Ecto neural progenitor cell (in vitro differentiated cells): ENCODE measurements around the gene EFCAB11.
"Not testable (repeated sequence)": the region's sequence is repeated elsewhere in the genome, so short reads cannot be mapped to it uniquely, and the experiment has no call there.

Experiments used
- DNase-seq: peaks from one replicate; pipeline ENCODE4 v3.0.0-alpha.2; 2018; ENCODE audit warnings: low spot score

EFCAB11 gene

DNA sequence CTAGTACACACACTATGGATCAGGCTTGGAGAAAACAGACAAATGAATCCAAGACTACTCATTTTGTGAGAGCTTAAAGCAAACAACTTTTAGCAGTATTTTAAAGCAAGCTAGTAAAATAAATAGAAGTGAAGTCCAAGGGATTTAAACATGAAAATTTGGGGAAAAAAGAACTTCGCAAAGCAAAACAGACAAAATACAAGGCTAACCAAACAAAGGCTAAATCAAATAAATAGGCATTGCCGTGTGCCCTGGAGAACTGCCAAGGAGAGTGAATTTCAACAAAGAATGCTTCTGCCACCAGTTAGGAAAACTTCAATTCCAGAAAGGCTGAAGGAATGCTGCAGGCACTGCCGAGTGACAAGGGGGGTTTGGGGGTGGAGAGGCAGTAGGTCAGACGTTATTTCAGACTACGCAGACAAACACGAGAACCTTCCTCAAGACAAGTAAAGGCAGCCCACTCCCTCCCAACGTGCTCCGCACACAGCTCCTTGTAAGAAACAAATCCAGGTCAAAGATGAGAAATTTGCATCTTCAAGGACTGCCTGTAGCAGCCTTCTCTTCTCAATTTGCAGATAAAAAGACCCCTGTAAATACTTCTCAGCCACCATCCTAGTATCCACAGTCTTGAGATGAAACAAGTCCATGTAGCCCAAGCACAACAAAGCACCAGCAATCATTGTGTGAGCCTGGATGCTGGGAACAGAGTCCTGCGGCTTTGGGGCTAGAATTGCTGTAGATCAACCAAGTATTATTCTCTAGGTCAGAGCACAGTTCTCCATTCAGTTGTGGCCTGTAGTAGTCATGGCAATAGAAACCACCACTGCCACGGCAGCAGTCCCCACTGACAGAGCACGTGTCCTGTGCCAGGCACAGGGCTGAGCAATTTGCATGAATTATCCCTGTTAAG is 43.3 kb downstream of the EFCAB11 start:
- no peak for DNase-seq

DNA sequence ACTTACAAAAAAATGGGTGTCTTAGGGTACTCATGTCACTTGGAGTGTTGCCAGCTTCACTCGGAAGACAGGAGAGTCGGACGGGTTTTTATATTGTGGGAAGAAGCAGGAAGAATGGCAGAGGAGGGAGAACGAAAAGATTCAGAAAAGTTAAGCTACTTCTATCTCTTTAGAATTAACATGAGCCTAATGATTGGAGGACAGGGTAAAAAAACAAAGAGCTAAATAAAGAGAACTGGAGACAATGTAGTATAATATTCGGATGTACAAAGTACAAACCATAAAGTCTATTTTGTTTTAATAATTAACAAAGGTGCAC is 43.9 kb downstream of the EFCAB11 start:
- no peak for DNase-seq

DNA sequence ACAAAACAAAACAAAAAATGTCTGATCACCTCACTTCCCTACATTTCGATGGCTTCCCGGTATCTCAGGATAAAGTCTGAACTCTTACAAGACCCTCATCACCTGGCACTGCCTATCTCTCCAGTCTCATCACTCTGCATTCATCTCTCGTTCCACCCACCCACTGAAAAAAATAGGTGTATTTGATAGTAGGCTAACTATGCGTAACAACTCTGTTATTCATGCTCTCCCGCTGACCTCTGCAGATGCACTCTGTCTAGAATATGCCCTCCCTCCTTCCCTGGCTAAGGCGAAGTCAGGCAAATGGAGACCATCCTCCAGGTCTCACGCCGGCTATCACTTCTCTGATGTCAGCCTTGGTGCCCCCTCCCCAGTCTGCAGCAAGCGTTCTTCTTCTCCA is 44.9 kb downstream of the EFCAB11 start:
- DNase-seq, result no peak

DNA sequence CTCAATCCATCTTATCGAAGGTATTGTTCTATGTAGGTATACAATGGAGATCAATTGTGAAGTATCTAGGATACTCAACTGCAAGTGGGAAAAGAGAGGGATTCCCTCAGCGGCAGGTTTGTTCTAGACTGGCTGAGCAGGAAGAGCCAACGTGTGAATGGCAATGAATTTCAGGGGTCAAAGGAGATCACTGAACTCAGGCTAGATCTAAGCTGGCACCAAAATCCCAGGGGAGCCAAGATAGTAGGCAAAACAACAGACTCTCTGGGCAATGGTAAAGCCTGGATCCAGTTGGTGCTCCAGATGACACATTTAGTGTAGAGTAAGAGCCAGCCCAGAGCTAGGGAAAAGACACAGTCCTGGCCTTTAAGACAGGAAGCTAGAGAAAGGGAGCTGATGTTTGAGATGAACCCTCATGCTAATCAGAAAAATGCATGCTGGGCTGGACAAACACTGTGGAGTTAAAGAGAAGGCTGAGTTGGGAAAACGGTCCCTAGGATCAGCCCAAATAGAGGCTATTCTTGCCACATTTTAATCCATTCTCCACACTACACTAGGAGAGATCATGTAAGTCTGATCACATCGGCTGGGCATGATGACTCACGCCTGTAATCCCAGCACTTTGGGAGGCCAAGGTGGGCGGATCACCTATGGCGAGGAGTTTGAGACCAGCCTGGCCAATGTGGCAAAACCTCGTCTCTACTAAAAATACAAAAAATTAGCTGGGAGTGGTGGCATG is 45.6 kb downstream of the EFCAB11 start:
- no peak for DNase-seq

- no peak for DNase-seq
Measured at GRCh38 chr14:89907655-89908054, 46.9 kb downstream of the EFCAB11 start.

DNA sequence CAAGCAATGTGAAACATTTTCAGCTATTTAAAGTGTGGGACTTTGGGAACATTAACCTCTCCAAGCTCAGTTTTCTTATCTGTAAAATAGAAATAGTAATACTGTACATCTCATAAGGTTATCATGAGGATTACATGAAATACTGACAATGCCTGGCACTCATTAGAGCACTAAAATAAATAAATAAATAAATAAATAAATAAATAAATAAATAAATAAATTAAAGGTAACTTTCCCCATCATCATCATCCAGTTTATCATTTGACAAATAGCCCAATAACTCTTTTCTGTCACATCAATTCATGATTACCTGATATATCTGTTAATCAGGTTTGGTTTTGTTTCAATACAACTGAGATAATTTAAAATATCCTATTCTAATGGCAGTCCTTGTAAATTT is 48.5 kb downstream of the EFCAB11 start:
- no peak for DNase-seq

- no peak for DNase-seq
Measured at GRCh38 chr14:89903340-89903952, 51.1 kb downstream of the EFCAB11 start.

GRCh38 chr14:89902881-89903280 is 51.6 kb downstream of the EFCAB11 start:
- no peak for DNase-seq

GRCh38 chr14:89900802-89901201 is 53.7 kb downstream of the EFCAB11 start:
- no peak for DNase-seq

GRCh38 chr14:89899917-89900663 is 54.4 kb downstream of the EFCAB11 start:
- DNase-seq, result no peak

GRCh38 chr14:89899291-89899690 is 55.2 kb downstream of the EFCAB11 start:
- DNase-seq, result no peak

GRCh38 chr14:89893388-89893787 is 61.1 kb downstream of the EFCAB11 start:
- not testable (repeated sequence) for DNase-seq

DNA sequence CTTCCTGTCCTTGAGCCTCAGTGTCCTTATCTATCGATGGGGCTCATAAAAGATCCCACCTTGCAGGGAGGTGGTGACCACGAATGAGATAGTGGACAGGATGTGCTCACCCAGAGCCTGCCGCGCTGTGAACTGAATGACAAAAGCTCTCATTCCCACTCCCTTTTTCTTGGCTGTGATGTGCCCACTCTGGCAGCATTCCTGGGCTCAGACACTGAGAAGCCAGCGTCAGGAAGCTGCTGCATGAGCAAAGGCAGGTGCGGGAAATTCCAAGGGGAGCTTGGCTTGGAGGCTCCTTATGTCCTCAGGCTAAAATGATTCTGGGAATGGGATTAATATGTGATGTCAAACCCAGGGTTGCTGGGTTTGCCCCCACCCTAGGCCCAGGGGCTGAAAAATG is 61.6 kb downstream of the EFCAB11 start:
- DNase-seq, result no peak

DNA sequence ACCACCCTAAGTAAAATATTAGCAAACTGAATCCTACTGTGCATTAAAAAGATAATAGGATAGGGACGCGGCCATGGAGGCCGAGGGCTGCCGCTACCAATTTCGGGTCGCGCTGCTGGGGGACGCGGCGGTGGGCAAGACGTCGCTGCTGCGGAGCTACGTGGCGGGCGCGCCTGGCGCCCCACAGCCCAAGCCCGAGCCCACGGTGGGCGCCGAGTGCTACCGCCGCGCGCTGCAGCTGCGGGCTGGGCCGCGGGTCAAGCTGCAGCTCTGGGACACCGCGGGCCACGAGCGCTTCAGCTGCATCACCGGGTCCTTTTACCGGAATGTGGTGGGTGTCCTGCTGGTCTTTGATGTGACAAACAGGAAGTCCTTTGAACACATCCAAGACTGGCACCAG is 62.8 kb downstream of the EFCAB11 start:
- DNase-seq, result not testable (repeated sequence)

- DNase-seq, result no peak
Measured at GRCh38 chr14:89891055-89891454, 63.5 kb downstream of the EFCAB11 start.

GRCh38 chr14:89890589-89890988 is 63.9 kb downstream of the EFCAB11 start:
- no peak for DNase-seq

DNA sequence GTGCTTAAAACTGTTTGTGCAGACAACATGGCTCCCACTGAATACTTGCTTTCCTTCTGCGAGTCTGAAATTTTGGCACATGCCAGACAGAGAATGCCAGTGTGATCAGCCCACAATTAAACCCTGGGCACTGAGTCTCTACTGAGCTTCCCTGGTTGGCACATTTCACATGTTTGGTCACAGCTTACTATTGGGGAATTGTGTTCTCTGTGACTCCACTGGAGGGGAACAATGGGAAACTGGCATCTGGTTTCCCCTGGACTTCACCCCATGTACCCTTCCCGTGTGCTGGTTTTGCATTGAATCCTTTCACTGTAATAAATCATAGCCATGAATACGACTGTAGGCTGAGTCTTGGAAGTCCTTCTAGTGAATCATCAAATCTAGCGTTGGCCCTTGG is 64.9 kb downstream of the EFCAB11 start:
- no peak for DNase-seq

DNA sequence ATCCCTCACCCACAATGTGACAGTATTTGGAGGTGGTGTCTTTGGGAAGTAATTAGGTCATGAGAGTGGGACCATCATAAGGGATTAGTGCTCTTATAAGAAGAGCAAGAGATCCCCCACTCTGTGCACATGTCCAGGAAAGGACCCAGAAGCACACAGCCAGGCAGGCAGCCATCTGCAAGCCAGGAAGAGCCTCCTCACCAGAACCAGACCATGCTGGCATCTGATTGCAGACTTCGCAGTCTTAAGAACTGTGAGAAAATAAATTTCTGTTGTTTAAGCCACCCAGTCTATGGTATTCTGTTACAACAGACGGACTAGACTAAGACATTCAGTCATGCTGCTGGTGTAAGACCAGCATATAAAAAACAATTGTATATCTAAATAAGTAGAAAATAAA is 69.8 kb downstream of the EFCAB11 start:
- DNase-seq, result no peak

DNA sequence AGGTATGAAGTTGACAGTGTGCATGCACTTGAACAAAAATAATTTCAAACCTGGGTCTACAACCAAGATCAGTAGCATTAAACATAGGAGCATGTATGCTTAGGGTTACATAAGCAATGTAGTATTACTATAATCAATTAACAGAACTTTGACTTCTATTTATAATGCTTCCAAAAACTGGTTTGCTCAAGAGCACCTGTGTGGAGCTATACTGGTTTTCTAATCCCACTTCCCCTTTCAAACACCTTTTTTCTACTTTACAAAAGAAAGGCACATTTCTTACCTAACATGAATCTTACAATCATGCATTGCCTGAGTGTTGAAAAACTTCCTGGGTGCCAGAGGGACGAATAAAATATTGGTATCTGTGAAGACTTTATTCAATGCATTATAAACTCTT is 72.7 kb downstream of the EFCAB11 start:
- no peak for DNase-seq

DNA sequence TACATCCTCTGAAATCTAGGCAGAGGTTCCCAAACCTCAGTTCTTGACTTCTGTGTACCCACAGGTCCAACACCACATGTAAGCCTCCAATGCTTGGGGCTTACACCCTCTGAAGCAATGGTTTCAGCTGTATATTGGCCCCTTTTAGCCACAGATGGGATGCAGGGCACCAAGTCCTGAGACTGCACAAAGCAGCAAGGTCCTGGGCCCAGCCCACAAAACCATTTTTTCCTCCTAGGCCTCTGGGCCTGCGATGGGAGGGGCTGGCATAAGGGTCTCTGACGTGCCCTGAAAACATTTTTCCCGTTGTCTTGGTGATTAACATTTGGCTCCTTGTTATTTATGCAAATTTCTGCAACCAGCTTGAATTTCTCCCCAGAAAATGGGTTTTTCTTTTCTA is 80.4 kb downstream of the EFCAB11 start:
- not testable (repeated sequence) for DNase-seq

DNA sequence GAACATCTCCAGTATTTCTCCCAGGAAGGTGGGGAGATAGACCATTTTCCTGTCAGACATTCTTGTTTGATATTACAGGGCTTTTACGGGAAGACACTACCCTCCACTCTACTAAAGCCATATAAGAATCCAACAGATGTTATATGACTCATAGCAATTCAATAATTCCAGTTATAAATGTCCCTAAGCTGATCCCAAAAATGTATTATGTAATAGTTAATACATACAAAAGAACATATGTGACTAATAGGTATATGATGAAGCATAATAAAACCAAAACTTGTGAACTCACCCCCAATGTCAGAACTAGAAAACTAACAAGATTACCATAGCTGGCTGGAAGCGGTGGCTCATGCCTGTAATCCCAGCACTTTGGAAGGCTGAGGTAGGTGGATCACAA is 84.2 kb downstream of the EFCAB11 start:
- DNase-seq, result no peak

GRCh38 chr14:89869606-89870005 is 84.9 kb downstream of the EFCAB11 start:
- no peak for DNase-seq
